HG02763 (cell line): ENCODE results near the gene RASA2.

Experiments
- ATAC-seq: cut with Tn5 transposase; IDR thresholded peaks from one replicate; pipeline ENCODE4 v1.9.1; 2021; ENCODE audit warnings: mild to moderate bottlenecking, moderate library complexity; ENCODE audit not compliant: unreplicated experiment

Gene RASA2

GRCh38 chr3:141486746-141487520, at the start of gene RASA2:
TSS of gene RASA2 (plus strand) at chr3:141487027. CDS start at chr3:141487084, 57 bp downstream.
- ATAC-seq = peak; percentile 69

- no peak for ATAC-seq
Measured at GRCh38 chr3:141439589-141439988, 47.2 kb upstream of the RASA2 start.

GRCh38 chr3:141440942-141441341, 45.9 kb upstream of the RASA2 start:
- ATAC-seq = peak; percentile 9

GRCh38 chr3:141441381-141442364, 45.2 kb upstream of the RASA2 start:
- ATAC-seq = peak; percentile 93

- no peak for ATAC-seq
Measured at GRCh38 chr3:141442446-141442845, 44.4 kb upstream of the RASA2 start.

GRCh38 chr3:141442914-141443313, 43.9 kb upstream of the RASA2 start:
- no peak for ATAC-seq

- no peak for ATAC-seq
Measured at GRCh38 chr3:141444586-141445285, 42.1 kb upstream of the RASA2 start.

- no peak for ATAC-seq
Measured at GRCh38 chr3:141445990-141446389, 40.8 kb upstream of the RASA2 start.

- ATAC-seq = no peak
Measured at GRCh38 chr3:141446737-141447136, 40.1 kb upstream of the RASA2 start.

- no peak for ATAC-seq
Measured at GRCh38 chr3:141447383-141447782, 39.4 kb upstream of the RASA2 start.

GRCh38 chr3:141448606-141449220, 38.1 kb upstream of the RASA2 start:
- ATAC-seq = no peak

GRCh38 chr3:141449424-141449823, 37.4 kb upstream of the RASA2 start:
- ATAC-seq = no peak

GRCh38 chr3:141450727-141451375, 36.0 kb upstream of the RASA2 start:
- ATAC-seq = no peak

- peak; percentile 67 for ATAC-seq
Measured at GRCh38 chr3:141452045-141452444, 34.8 kb upstream of the RASA2 start.

- ATAC-seq = no peak
Measured at GRCh38 chr3:141452773-141453172, 34.1 kb upstream of the RASA2 start.

GRCh38 chr3:141454054-141454453, 32.8 kb upstream of the RASA2 start:
- no peak for ATAC-seq

- no peak for ATAC-seq
Measured at GRCh38 chr3:141454906-141455602, 31.8 kb upstream of the RASA2 start.

- no peak for ATAC-seq
Measured at GRCh38 chr3:141455603-141456300, 31.1 kb upstream of the RASA2 start.

- no peak for ATAC-seq
Measured at GRCh38 chr3:141456301-141456625, 30.6 kb upstream of the RASA2 start.
